HepG2 (cell line): Measurements from ENCODE around the gene PRDM15. TPM values are rescaled to one million over a fixed set of nuclear protein-coding genes. Genes with fewer than 3 reads are reported as not detected.

Source experiments
- ATAC-seq: fragments of 200-7000 bp; cut with Tn5 transposase; 3 replicates; pipeline ENCODE4 v1.9.1; 2020; ENCODE audit warnings: mild to moderate bottlenecking, moderate library complexity
- BruUV-seq: library from RNA; stranded (reverse); fragments of 400-500 nt; replicated peaks from 2 replicates; lab custom pipeline; 2021; lab: Mats Ljungman, UMichigan
- CTCF ChIA-PET: fragments of 300-600 bp; formaldehyde crosslinking; extraction: SDS; loops from one replicate; lab custom pipeline; 2021; ENCODE audit warnings: low total read pairs, inconsistent platforms, low intra/inter-chr PET ratio; lab: Yijun Ruan, JAX
- POLR2A ChIA-PET: fragments of 350-600 bp; sonication (Branson Sonifier 250); formaldehyde crosslinking; loops from one replicate; lab custom pipeline; 2020; ENCODE audit warnings: antibody characterized with exemption, inconsistent platforms; lab: Yijun Ruan, JAX
- DNase-seq: peaks from one replicate; pipeline ENCODE4 v3.0.0-alpha.2; 2015; ENCODE audit warnings: low spot score
- FAIRE-seq: peaks from 3 replicates; lab custom pipeline; 2011; peaks lifted over from hg19 to GRCh38; lab: Jason Lieb, UNC
- H2AFZ ChIP-seq: one replicate; pipeline ENCODE4 v1.6.1; 2011; ENCODE audit warnings: low read length, inconsistent platforms
- H3K27ac ChIP-seq: fragments of 300-600 bp; 3 replicates; pipeline ENCODE4 v1.8.0; 2011; ENCODE audit warnings: mixed run types, mild to moderate bottlenecking, mixed read lengths, low read length, inconsistent platforms; ENCODE audit not compliant: insufficient read depth; ENCODE audit errors: extremely low read length
- H3K27me3 ChIP-seq, 2 experiments: fragments of 200-600 bp in 1 of 2; 2 replicates in 1 of 2; 3 replicates in 1 of 2; pipeline versions ENCODE4 v1.6.0 to v1.8.0; 2011; ENCODE audit warnings: low read length in 2 of 2, mild to moderate bottlenecking in 2 of 2, moderate library complexity in 2 of 2, inconsistent platforms in 1 of 2; ENCODE audit not compliant: insufficient read depth in 2 of 2, control insufficient read depth in 1 of 2
- H3K36me3 ChIP-seq, 2 experiments: fragments of 200-600 bp in 1 of 2; replicated peaks in 1 of 2; 2 replicates in 1 of 2; 3 replicates in 1 of 2; pipeline versions ENCODE4 v1.5.1 to v1.8.0; 2011; ENCODE audit warnings: low read length in 2 of 2, inconsistent platforms in 1 of 2; ENCODE audit not compliant: insufficient read depth in 2 of 2, control insufficient read depth in 1 of 2
- H3K4me1 ChIP-seq: 2 replicates; pipeline ENCODE4 v1.5.1; 2012; ENCODE audit warnings: low read length, inconsistent platforms; ENCODE audit not compliant: insufficient read depth
- H3K4me2 ChIP-seq: 2 replicates; pipeline ENCODE4 v1.6.0; 2011; ENCODE audit warnings: low read depth, low read length, inconsistent platforms
- H3K4me3 ChIP-seq, 3 experiments: fragments of 200-600 bp in 1 of 3; sonication (generic), shearing (Covaris generic) in 1 of 3; replicated peaks in 1 of 3; 2 replicates each; pipeline ENCODE4 v1.5.1; 2011 to 2016; ENCODE audit warnings: low read length in 3 of 3, inconsistent platforms in 2 of 3, low read depth in 2 of 3, mild to moderate bottlenecking in 2 of 3, control low read depth in 1 of 3, mixed read lengths in 1 of 3; ENCODE audit not compliant: insufficient read depth in 1 of 3
- H3K79me2 ChIP-seq: one replicate; pipeline ENCODE4 v1.6.1; 2011; ENCODE audit warnings: low read length, inconsistent platforms; ENCODE audit not compliant: insufficient read depth
- H3K9ac ChIP-seq: 2 replicates; pipeline ENCODE4 v1.6.0; 2011; ENCODE audit warnings: mild to moderate bottlenecking, low read depth, low read length, inconsistent platforms; ENCODE audit not compliant: insufficient read depth
- H3K9me3 ChIP-seq: 2 replicates; pipeline ENCODE4 v1.5.1; 2012; ENCODE audit warnings: mild to moderate bottlenecking, low read length
- H4K20me1 ChIP-seq: 2 replicates; pipeline ENCODE4 v1.6.0; 2011; ENCODE audit warnings: inconsistent platforms, mild to moderate bottlenecking, low read length, moderate library complexity; ENCODE audit not compliant: insufficient read depth
- BCL6 ChIP-seq: IDR thresholded peaks from 2 replicates; pipeline ENCODE4 v1.6.1; 2016; ENCODE audit warnings: missing genetic modification reagents, missing compliant biosample characterization
- CCAR2 ChIP-seq: fragments of 200-400 bp; formaldehyde crosslinking; optimal IDR thresholded peaks from 2 replicates; pipeline ENCODE3; 2018; ENCODE audit warnings: low read depth, mild to moderate bottlenecking, low read length, moderate library complexity
- FIP1L1 ChIP-seq: fragments of 200-400 bp; formaldehyde crosslinking; IDR thresholded peaks from 2 replicates; pipeline ENCODE4 v1.6.1; 2018; ENCODE audit warnings: low read depth, mild to moderate bottlenecking, low read length, moderate library complexity, borderline replicate concordance; ENCODE audit not compliant: insufficient read depth
- HNRNPH1 ChIP-seq: fragments of 200-400 bp; formaldehyde crosslinking; optimal IDR thresholded peaks from 2 replicates; pipeline ENCODE3; 2017; ENCODE audit warnings: mild to moderate bottlenecking, low read depth, low read length
- HNRNPLL ChIP-seq: fragments of 200-400 bp; formaldehyde crosslinking; IDR thresholded peaks from 2 replicates; pipeline ENCODE4 v1.6.1; 2017; ENCODE audit warnings: mild to moderate bottlenecking, low read depth, low read length; ENCODE audit not compliant: poor library complexity, severe bottlenecking
- KMT2B ChIP-seq: IDR thresholded peaks from 2 replicates; pipeline ENCODE4 v1.6.1; 2016; ENCODE audit warnings: missing genetic modification reagents, missing compliant biosample characterization
- MIER2 ChIP-seq: IDR thresholded peaks from 2 replicates; pipeline ENCODE4 v1.6.1; 2016; ENCODE audit warnings: missing biosample characterization, missing genetic modification reagents
- RFXANK ChIP-seq: IDR thresholded peaks from 2 replicates; pipeline ENCODE4 v1.6.1; 2016
- SNAI1 ChIP-seq: sonication (generic); formaldehyde crosslinking; IDR thresholded peaks from 2 replicates; pipeline ENCODE4 v1.5.0; 2020; ENCODE audit warnings: mild to moderate bottlenecking, missing genetic modification reagents, borderline replicate concordance
- SP1 ChIP-seq, 2 experiments: fragments of 450-650 bp in 1 of 2; sonication (generic) in 1 of 2; formaldehyde crosslinking in 1 of 2; IDR thresholded peaks; 2 replicates each; pipeline versions ENCODE4 v1.4.0 to v1.6.1; 2016 to 2020; ENCODE audit warnings: missing genetic modification reagents in 1 of 2
- ZNF263 ChIP-seq: sonication (generic); formaldehyde crosslinking; IDR thresholded peaks from 2 replicates; pipeline ENCODE4 v1.4.0; 2020; ENCODE audit warnings: missing genetic modification reagents
- ZNF335 ChIP-seq: sonication (generic); formaldehyde crosslinking; IDR thresholded peaks from 2 replicates; pipeline ENCODE4 v1.4.0; 2020; ENCODE audit warnings: missing genetic modification reagents
- ZNF616 ChIP-seq: sonication (generic); formaldehyde crosslinking; IDR thresholded peaks from 2 replicates; pipeline ENCODE4 v1.5.0; 2020; ENCODE audit warnings: low read depth, mild to moderate bottlenecking, missing genetic modification reagents
- ZNF749 ChIP-seq: sonication (generic); formaldehyde crosslinking; IDR thresholded peaks from 2 replicates; pipeline ENCODE4 v1.8.0; 2022; ENCODE audit warnings: mild to moderate bottlenecking, missing genetic modification reagents, moderate library complexity, borderline replicate concordance
- ZNF782 ChIP-seq: sonication (generic); formaldehyde crosslinking; IDR thresholded peaks from 2 replicates; pipeline ENCODE4 v1.4.0; 2020; ENCODE audit warnings: missing genetic modification reagents, mild to moderate bottlenecking, borderline replicate concordance
- ZNF784 ChIP-seq: sonication (generic); formaldehyde crosslinking; IDR thresholded peaks from 2 replicates; pipeline ENCODE4 v1.5.1; 2020; ENCODE audit warnings: missing genetic modification reagents, mild to moderate bottlenecking, borderline replicate concordance
- ZNF800 ChIP-seq: sonication (generic); formaldehyde crosslinking; IDR thresholded peaks from 2 replicates; pipeline ENCODE4 v1.4.0; 2020; ENCODE audit warnings: missing genetic modification reagents
- WGBS: methylation state at CpG from one replicate; pipeline ENCODE4 v1.1.6; 2017; ENCODE audit warnings: low lambda C conversion rate; 5-methylcytosine and 5-hydroxymethylcytosine counted together
- in situ Hi-C: cut with HindIII; loops from 2 replicates; pipeline ENCODE4 v1.10.0; 2017; ENCODE audit warnings: low pct_unique_long_range_greater_than_20kb; ENCODE audit not compliant: extremely low pct_ligation_motif_present
- intact Hi-C: fragments of 100-400 bp; cut with micrococcal nuclease; formaldehyde crosslinking; loops from one replicate; pipeline ENCODE4 v1.10.0; 2022; ENCODE audit not compliant: unreplicated experiment
- polyA plus RNA-seq, 8 experiments: library from polyadenylated mRNA; depleted of rRNA in 3 of 8; stranded (reverse) in 7 of 8; unstranded in 1 of 8; fragments of >200 nt; fragmentation: Illumina TruSeq in 4 of 8; extraction: Trizol in 4 of 8; gene quantifications; 2 replicates each; pipeline versions ENCODE4 v1.2.1 to v1.2.3, GENCODE V29; 2011 to 2016; ENCODE audit warnings: low read depth in 4 of 8, missing spikeins in 1 of 8, mixed read lengths in 1 of 8; ENCODE audit not compliant: insufficient read depth in 1 of 8
- total RNA-seq, 5 experiments: library from RNA; depleted of rRNA; stranded (reverse); fragments of >200 nt; fragmentation: Illumina TruSeq; extraction: Trizol; gene quantifications; 2 replicates each; pipeline ENCODE4 v1.2.3, GENCODE V29; 2016; ENCODE audit warnings: low read depth in 1 of 5

PRDM15 gene
- total and polyA plus RNA-seq, 2 of the 13 experiments (the other 11 are each of a cell fraction or from before 2014, with no cell fraction given) = 4.0 to 6.9 TPM

- FAIRE-seq (no peak), DNase-seq (no peak), ATAC-seq (peak; percentile 1; the same call in 1 of the 3 replicates)
- H3K36me3 ChIP-seq = no peaks in the 10 kb centered on the region; a peak in 1 of 5 replicates
- H3K79me2 ChIP-seq = peaks cover 86% of the 10 kb centered on the region
- in situ Hi-C loops (no loop called here), intact Hi-C loops (no loop called here)
- H4K20me1 ChIP-seq = peaks cover 83% of the 10 kb centered on the region
- H3K4me2 ChIP-seq = peak overlapping the region; percentile 85
- CTCF ChIA-PET = no interaction called here
- peak overlapping the region; percentile 7 for H3K27ac ChIP-seq
- H3K9ac ChIP-seq = peak overlapping the region; percentile 51
- H3K4me1 ChIP-seq = peaks cover 75% of the 10 kb centered on the region
- H2AFZ ChIP-seq = no peak overlapping the region
- POLR2A ChIA-PET = interaction anchor here (0.8 to 2.6 kb wide), 5 partner anchors 11 to 83 kb away, joined by 3 to 14 read pairs (median 4); no protein-coding TSS in a partner anchor
- no TSS peak for BruUV-seq
- H3K27me3 ChIP-seq = no peaks in the 10 kb centered on the region; a peak in 1 of 5 replicates
- peak overlapping the region; percentile 45 to 62 (median 46) for H3K4me3 ChIP-seq
- WGBS = 12% methylated on average over 17 of the region's 22 CpGs
- no peaks in the 10 kb centered on the region for H3K9me3 ChIP-seq
- TF ChIP-seq MIER2 (CRISPR knock-in tag) (no peak), HNRNPH1 (no peak), ZNF616 (CRISPR knock-in tag) (no peak), KMT2B (CRISPR knock-in tag) (no peak), ZNF335 (CRISPR knock-in tag) (no peak), HNRNPLL (peak; percentile 71), FIP1L1 (no peak), SP1 (IDR thresholded peaks at IDR 0.05) (no peak), SP1 (CRISPR knock-in tag; IDR thresholded peaks at IDR 0.05) (no peak), SNAI1 (0 out of 2 replicates have a peak, but pooled peaks have one; percentile 55), ZNF782 (no peak), ZNF263 (CRISPR knock-in tag) (peak; percentile 84; the same call in 1 of the 2 replicates), CCAR2 (no peak), RFXANK (CRISPR knock-in tag) (no peak), ZNF800 (CRISPR knock-in tag) (0 out of 2 replicates have a peak, but pooled peaks have one; percentile 56), BCL6 (CRISPR knock-in tag) (0 out of 2 replicates have a peak, but pooled peaks have one; percentile 12), ZNF784 (CRISPR knock-in tag) (no peak), ZNF749 (CRISPR knock-in tag) (no peak)
Observed at GRCh38 chr21:41761934-41762635, 117.1 kb downstream of the PRDM15 start.
